SIG-M5 treated with dmso at 0.1 percent for 504 hours (cell line): ENCODE results near the gene PIAS1.

Experiments used
- DNase-seq: peaks from one replicate; lab custom pipeline; 2025; ENCODE audit not compliant: unreplicated experiment; lab: John Stamatoyannopoulos, UW

PIAS1 gene

DNA sequence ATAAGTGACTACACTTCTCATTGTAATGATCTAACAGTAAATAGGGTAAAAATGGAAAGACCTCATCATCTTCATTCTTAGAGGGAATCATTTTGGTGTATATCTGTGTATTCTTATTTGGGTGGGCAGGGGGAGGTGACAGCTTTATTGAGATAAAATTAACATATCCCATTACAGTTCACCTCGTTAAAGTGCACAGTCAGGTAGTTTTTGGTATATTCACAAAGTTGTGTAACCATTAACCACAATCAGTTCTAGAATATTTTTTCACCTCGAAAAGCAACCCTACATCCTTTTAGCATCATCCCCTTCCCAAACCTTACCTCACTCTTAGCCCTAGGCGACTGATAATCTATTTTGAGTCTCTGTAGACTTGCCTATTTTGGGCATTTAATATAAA lies 8.1 kb downstream of the PIAS1 start:
- no peak for DNase-seq

DNA sequence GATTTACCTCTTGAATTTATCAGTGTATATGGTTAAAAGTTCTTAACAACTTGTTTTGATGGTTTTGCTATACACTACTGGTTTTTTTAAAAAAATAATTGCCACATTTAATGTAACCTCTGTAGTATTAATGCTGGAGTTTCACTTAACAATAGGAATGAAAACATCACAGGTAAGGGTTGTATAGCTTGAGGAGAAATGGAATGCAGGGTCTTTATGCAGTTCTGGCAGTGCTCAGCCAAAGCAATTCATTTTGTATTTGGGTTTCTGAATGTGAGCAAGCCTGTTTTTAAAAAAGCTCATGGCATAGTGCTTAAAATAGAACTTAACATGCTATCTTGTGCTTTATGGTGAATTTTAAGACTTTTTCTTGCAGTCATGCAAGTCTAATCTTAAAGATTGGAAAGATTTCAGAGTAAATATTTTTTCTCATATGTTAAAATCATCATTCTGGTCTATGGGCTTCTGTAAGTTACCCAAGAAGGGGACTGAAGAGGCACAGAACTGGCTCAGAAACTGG lies 8.9 kb downstream of the PIAS1 start:
- no peak for DNase-seq

- DNase-seq = no peak
Measured at GRCh38 chr15:68063606-68064005, 9.5 kb downstream of the PIAS1 start.

DNA sequence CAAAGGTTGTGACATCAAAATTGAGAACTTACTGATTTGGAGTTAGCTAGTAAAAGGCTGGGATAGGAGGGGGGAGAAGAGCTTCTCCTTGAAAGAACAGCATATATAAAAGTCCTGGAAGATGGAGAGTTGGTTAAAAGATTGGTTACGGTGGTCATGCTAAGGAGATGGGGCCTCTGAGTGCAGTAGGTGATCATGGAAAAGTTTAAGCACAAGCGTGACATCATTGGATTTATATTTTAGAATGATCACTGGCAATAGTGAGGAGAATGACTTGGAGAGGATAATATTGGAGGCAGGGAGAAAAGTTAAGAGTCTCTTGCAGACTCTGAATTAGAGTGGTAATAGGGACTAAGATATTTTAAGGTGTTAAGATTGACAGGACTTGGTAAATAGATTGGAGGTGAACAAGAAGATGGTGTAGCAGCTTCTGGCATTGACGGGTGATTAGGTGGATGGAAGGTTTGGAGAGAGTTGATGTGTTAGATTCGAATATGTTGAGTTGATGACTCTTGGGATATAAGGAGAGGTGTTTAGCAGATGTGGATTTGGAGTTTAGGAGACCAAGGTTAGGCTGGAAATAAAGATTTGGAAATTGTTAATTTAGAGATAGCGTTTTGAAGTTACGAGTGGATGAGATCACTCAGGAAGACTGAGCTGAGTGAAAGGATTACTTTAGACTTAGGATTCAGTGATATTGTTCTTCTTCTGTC lies 19.6 kb downstream of the PIAS1 start:
- DNase-seq = no peak

GRCh38 chr15:68075764-68076385 lies 21.8 kb downstream of the PIAS1 start:
- DNase-seq = no peak

- DNase-seq = no peak
Measured at GRCh38 chr15:68078365-68078764, 24.2 kb downstream of the PIAS1 start.

- no peak for DNase-seq
Measured at GRCh38 chr15:68080334-68080733, 26.2 kb downstream of the PIAS1 start.

DNA sequence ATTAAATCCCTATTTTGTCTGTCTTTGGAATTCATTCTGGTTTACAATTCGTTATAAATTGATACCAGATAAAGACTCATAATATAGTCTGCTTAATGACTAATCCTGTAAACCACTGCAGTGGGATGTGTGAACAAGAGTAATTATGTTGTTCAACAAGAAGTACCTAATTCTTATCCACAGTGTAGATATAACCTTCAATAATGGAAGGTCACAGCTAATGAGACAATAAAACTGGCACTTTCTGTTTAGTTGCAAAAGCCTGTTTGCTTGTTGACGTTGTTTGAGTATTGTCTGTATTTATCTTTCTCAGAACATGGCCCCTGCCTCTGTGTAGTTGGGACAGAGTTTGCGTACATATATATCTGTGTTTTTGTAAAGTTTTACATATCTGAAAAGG lies 26.7 kb downstream of the PIAS1 start:
- DNase-seq = no peak

DNA sequence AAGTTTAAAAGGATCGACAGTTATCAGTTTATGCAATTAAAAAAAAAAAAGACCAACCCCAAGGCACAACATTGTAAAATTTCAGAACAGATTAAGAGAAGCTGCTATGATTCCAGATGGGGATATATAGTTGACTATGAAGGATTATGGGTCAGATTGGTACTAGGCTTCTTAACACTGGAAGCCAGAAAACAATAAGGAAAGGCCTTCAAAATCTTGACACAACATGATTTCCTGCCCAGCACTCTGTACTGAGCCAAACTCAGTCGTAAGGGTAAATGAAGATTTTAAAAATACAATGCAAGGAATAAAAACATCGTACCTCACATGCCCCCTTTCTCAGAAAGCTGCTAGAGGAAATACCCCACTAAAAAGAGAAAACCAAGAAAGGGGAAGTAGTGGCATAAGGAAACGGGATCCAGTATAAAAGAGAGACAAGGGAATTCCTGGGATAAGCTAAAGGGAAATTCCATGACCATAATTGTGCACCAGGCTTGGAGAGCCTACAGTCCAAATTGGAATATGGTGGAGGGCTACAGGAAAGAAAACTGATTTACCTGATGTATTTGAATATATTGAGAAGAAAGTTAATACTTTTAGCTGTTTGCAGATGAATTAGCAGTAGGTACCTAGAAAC lies 27.9 kb downstream of the PIAS1 start:
- DNase-seq = no peak

DNA sequence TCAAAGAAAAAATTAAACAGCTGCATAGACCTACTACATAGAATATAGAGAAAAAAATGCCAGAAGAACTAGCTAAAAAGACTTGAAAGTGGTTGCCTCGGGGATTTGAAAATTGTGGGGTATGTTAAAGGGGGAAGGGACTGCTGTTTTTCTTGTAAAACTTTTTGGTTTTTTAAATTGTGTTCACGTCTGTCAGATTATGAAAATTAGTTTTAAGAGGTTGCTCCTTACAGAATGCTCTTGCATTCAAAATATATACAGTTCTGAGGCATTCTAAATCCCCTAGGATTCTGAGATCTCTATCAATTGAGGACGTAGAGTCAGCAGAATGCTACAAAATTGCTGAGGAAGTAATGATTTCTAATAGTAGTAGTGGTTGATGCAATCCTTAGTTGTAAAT lies 28.6 kb downstream of the PIAS1 start:
- DNase-seq = no peak

- no peak for DNase-seq
Measured at GRCh38 chr15:68083463-68083862, 29.3 kb downstream of the PIAS1 start.

GRCh38 chr15:68085052-68085451 lies 30.9 kb downstream of the PIAS1 start:
- no peak for DNase-seq

- DNase-seq = no peak
Measured at GRCh38 chr15:68091743-68092142, 37.6 kb downstream of the PIAS1 start.

DNA sequence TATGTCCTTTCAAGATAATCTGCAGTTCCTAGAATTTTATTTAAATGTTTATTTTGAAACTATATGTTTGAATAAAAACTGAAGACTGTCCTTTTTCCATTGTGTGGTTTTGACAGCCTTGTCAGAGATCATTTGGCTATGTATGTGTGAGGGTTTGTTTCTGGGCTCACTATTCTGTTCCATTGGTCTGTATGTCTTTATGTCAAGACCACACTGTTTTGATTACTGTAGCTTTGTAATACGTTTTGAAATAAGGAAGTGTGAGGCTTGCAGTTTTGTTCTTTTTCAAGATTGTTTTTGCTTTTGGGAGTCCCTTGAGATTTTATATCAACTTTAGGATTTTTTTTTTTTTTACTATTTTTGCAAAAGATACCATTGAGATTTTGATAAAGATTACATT lies 42.0 kb downstream of the PIAS1 start:
- DNase-seq = no peak

DNA sequence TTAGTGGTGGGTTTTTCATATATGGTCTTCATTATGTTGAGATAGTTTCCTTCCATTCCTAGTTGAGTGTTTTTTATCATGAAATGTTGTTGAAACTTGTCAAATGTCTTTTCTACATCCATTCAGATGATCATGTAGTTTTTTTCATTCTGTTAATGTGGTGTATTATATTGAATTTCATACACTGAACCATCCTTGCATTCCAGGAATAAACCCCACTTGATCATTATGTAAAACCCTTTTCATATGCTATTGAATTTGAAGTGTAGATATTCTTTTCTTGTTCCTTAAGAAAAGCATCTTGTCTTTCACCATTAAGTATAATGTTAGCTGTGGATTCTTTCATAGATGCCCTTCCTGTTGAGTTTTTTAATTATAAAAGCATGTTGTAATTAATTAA lies 42.9 kb downstream of the PIAS1 start:
- DNase-seq = no peak

DNA sequence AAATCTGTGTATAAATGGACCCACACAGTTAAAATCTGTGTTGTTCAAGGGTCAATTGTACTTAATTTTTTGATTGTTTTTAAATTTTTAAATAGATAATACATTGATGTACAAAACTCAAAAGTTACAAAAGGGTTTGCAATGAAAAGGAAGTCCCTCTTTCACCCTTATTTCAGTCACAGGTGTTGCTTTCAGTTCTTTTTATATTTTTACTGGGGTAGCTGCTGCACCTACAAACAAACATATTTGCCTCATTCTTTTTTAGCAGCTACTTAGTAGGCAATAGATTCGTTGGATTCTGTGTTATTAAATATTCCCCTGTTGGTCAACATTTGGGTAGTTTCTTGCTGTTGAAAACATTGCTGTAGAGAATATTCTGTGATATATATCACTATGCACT lies 44.4 kb downstream of the PIAS1 start:
- no peak for DNase-seq

- no peak for DNase-seq
Measured at GRCh38 chr15:68100194-68100593, 46.1 kb downstream of the PIAS1 start.

DNA sequence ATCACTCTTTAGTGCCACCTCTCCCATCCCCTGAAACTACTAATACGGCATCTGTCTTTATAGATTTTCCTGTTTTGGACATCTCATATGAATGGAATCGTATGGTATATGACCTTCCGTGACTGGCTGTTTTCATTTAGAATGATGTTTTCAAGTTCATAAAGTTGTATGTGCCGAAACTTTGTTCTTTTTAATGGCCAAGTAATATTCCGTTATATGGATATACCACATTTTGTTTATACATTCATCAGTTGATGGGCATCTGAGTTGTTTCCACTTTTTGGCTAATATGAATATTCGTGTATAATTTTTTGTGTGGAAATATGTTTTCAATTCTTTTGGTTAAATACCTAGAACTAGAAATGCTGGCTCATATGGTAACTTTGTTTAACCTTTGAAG lies 49.5 kb downstream of the PIAS1 start:
- no peak for DNase-seq

GRCh38 chr15:68106656-68107055 lies 52.5 kb downstream of the PIAS1 start:
- DNase-seq = no peak

GRCh38 chr15:68107142-68107541 lies 53.0 kb downstream of the PIAS1 start:
- DNase-seq = no peak

DNA sequence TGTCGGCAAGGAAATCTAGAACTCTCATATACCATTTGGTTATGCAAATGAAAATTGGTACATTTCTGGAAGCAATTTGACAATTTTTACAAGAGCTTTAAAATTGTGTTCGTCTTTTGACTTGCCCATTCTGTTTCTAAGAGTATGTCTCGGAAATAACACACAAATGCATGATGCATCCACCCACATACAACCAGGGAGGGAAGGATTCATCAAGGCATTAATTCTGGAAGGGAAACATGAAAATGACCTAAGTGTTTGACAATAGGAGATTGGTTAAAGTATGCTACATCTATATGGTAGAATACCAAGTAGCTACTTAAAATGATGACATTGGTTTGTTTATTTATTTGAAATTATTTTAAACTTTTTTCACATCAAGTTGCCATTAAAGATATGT lies 58.6 kb downstream of the PIAS1 start:
- no peak for DNase-seq

DNA sequence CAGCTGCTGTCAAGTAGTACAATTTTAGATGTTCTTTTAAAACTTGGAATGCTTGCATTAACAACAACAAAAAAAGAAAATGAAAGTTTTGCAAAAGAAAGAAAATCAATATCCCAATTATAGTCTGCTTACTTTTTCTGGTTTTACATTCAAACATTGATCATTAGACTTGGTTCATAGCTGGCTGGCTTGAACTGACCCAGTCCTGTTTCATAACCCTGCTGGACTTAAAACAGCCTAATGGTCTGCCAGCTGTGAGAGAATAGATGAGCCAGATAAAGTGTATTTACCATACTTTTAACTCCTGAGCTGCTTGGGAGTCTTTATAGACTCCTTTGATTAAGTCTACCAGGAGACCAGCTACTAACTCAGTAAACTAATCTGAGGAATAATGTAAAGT lies 59.2 kb downstream of the PIAS1 start:
- no peak for DNase-seq
